ENCODE results near the gene TST. TPM values are rescaled to one million over a fixed set of nuclear protein-coding genes. Genes with fewer than 3 reads are reported as not detected.

The TST gene
- total RNA-seq, 1 donor from 2014 or later, result 20.5 TPM

- no peak for DNase-seq (ENCODE audit: extremely low spot score, unreplicated experiment)
- Mint-ChIP-seq H3K27ac (ENCODE audit: unreplicated experiment) (no peak overlapping the region), H3K9me3 (ENCODE audit: unreplicated experiment) (no peaks in the 10 kb centered on the region), H3K36me3 (ENCODE audit: unreplicated experiment) (no peaks in the 10 kb centered on the region), H3K27me3 (ENCODE audit: unreplicated experiment) (peaks cover 35% of the 10 kb centered on the region), H3K4me3 (ENCODE audit: unreplicated experiment) (no peak overlapping the region), H3K4me1 (ENCODE audit: unreplicated experiment) (no peaks in the 10 kb centered on the region)
- TF ChIP-seq CTCF (IDR thresholded peaks at IDR 0.05), result no peak
Measured at GRCh38 chr22:37000676-37001534, 18.3 kb downstream of the TST start.

GRCh38 chr22:36999463-36999862 is 19.8 kb downstream of the TST start:
- no peak for TF ChIP-seq CTCF (IDR thresholded peaks at IDR 0.05)
- Mint-ChIP-seq H3K36me3 (ENCODE audit: unreplicated experiment) (no peaks in the 10 kb centered on the region), H3K4me3 (ENCODE audit: unreplicated experiment) (no peak overlapping the region), H3K27ac (ENCODE audit: unreplicated experiment) (no peak overlapping the region), H3K9me3 (ENCODE audit: unreplicated experiment) (no peaks in the 10 kb centered on the region), H3K27me3 (ENCODE audit: unreplicated experiment) (peaks cover 33% of the 10 kb centered on the region), H3K4me1 (ENCODE audit: unreplicated experiment) (no peaks in the 10 kb centered on the region)
- DNase-seq (ENCODE audit: extremely low spot score, unreplicated experiment), result no peak

- Mint-ChIP-seq H3K36me3 (ENCODE audit: unreplicated experiment) (no peaks in the 10 kb centered on the region), H3K4me1 (ENCODE audit: unreplicated experiment) (no peaks in the 10 kb centered on the region), H3K27me3 (ENCODE audit: unreplicated experiment) (peaks cover 32% of the 10 kb centered on the region)
Measured at GRCh38 chr22:36998620-36999351, 20.5 kb downstream of the TST start.

GRCh38 chr22:36997746-36998145 is 21.5 kb downstream of the TST start:
- Mint-ChIP-seq H3K4me3 (ENCODE audit: unreplicated experiment) (no peak overlapping the region), H3K27ac (ENCODE audit: unreplicated experiment) (no peak overlapping the region), H3K9me3 (ENCODE audit: unreplicated experiment) (no peaks in the 10 kb centered on the region), H3K36me3 (ENCODE audit: unreplicated experiment) (no peaks in the 10 kb centered on the region), H3K27me3 (ENCODE audit: unreplicated experiment) (peaks cover 34% of the 10 kb centered on the region), H3K4me1 (ENCODE audit: unreplicated experiment) (no peaks in the 10 kb centered on the region)
- no peak for DNase-seq (ENCODE audit: extremely low spot score, unreplicated experiment)
- no peak for TF ChIP-seq CTCF (IDR thresholded peaks at IDR 0.05)

More at GRCh38 chr22:36998620-36999351, 20.5 kb downstream of the TST start:
- H3K9me3 Mint-ChIP-seq (ENCODE audit: unreplicated experiment), result no peaks in the 10 kb centered on the region
- H3K27ac Mint-ChIP-seq (ENCODE audit: unreplicated experiment), result no peak overlapping the region
- no peak for DNase-seq (ENCODE audit: extremely low spot score, unreplicated experiment)
- no peak overlapping the region for H3K4me3 Mint-ChIP-seq (ENCODE audit: unreplicated experiment)
- TF ChIP-seq CTCF (IDR thresholded peaks at IDR 0.05), result no peak

- DNase-seq (ENCODE audit: extremely low spot score, unreplicated experiment), result no peak
- Mint-ChIP-seq H3K36me3 (ENCODE audit: unreplicated experiment) (no peaks in the 10 kb centered on the region), H3K27ac (ENCODE audit: unreplicated experiment) (no peak overlapping the region), H3K9me3 (ENCODE audit: unreplicated experiment) (peaks cover 3% of the 10 kb centered on the region), H3K27me3 (ENCODE audit: unreplicated experiment) (peaks cover 39% of the 10 kb centered on the region), H3K4me3 (ENCODE audit: unreplicated experiment) (no peak overlapping the region), H3K4me1 (ENCODE audit: unreplicated experiment) (no peaks in the 10 kb centered on the region)
- no peak for TF ChIP-seq CTCF (IDR thresholded peaks at IDR 0.05)
Measured at GRCh38 chr22:36991206-36991605, 28.0 kb downstream of the TST start.

Data from osteocyte (in vitro differentiated cells).